ENCODE measurements around the gene LHFPL3.

GRCh38 chr7:104487642-104488041 is 159.2 kb downstream of the LHFPL3 start:
- TF ChIP-seq CTCF (IDR thresholded peaks at IDR 0.05) (no peak), POLR2A (IDR thresholded peaks at IDR 0.05) (no peak)

Measured in Peyer's patch (tissue), 4 donors.